SH-SY5Y (cell line): ENCODE measurements around the gene SPSB3.

ENCODE experiments used
- GATA2 ChIP-seq: IDR thresholded peaks from 2 replicates; pipeline ENCODE4 v1.6.1; 2011; ENCODE audit warnings: mild to moderate bottlenecking, low read depth, low read length
- GATA3 ChIP-seq: IDR thresholded peaks from 2 replicates; pipeline ENCODE4 v1.6.1; 2011; ENCODE audit warnings: low read depth, mild to moderate bottlenecking, low read length, moderate library complexity

Gene SPSB3

GRCh38 chr16:1800701-1801100, 18.3 kb upstream of the SPSB3 start:
- TF ChIP-seq GATA2 (no peak), GATA3 (no peak)

GRCh38 chr16:1794908-1795666, 12.7 kb upstream of the SPSB3 start:
- TF ChIP-seq GATA3, result no peak
- TF ChIP-seq GATA2, result no peak

- TF ChIP-seq GATA3 (no peak), GATA2 (no peak)
Measured at GRCh38 chr16:1794221-1794871, 12.0 kb upstream of the SPSB3 start.

GRCh38 chr16:1793578-1794220, 11.3 kb upstream of the SPSB3 start, which contains the start of gene IGFALS:
Gene IGFALS, minus strand, starts transcription at chr16:1793705. Its CDS starts 53 bp downstream, at chr16:1793652.
- TF ChIP-seq GATA3 (no peak), GATA2 (no peak)

- TF ChIP-seq GATA2 (no peak), GATA3 (no peak)
Measured at GRCh38 chr16:1792836-1793577, 10.6 kb upstream of the SPSB3 start.

GRCh38 chr16:1791943-1792812, 9.8 kb upstream of the SPSB3 start:
- no peak for TF ChIP-seq GATA2
- no peak for TF ChIP-seq GATA3

- TF ChIP-seq GATA3, result no peak
Measured at GRCh38 chr16:1791256-1791942, 9.0 kb upstream of the SPSB3 start.

GRCh38 chr16:1790611-1791255, 8.4 kb upstream of the SPSB3 start:
- TF ChIP-seq GATA2 (no peak), GATA3 (no peak)

- TF ChIP-seq GATA2 (no peak), GATA3 (no peak)
Measured at GRCh38 chr16:1790261-1790610, 7.9 kb upstream of the SPSB3 start.

GRCh38 chr16:1789643-1790045, 7.3 kb upstream of the SPSB3 start:
- TF ChIP-seq GATA2 (no peak), GATA3 (no peak)

- no peak for TF ChIP-seq GATA2
- TF ChIP-seq GATA3, result no peak
Measured at GRCh38 chr16:1788708-1789100, 6.3 kb upstream of the SPSB3 start.

- TF ChIP-seq GATA2, result no peak
- no peak for TF ChIP-seq GATA3
Measured at GRCh38 chr16:1788095-1788707, 5.8 kb upstream of the SPSB3 start.
